SK-MEL-5 (cell line): Measurements from ENCODE around the gene ITPR2. TPM values are rescaled to one million over a fixed set of nuclear protein-coding genes. Genes with fewer than 3 reads are reported as not detected.
A peak's percentile ranks its signal among the peaks of the same experiment; 100 is the strongest.

Source experiments
- DNase-seq: peaks from one replicate; pipeline ENCODE4 v3.0.0-alpha.2; 2016; ENCODE audit warnings: low read depth, low spot score
- in situ Hi-C: cut with HindIII; loops from 2 replicates; pipeline ENCODE4 v1.10.0; 2016; ENCODE audit warnings: low sequenced_read_pairs, high pct_unique_total_duplicates, low pct_unique_long_range_greater_than_20kb
- total RNA-seq: library from RNA; depleted of rRNA; stranded (reverse); fragments of >200 nt; shearing (Covaris generic); gene quantifications from 2 replicates; pipeline ENCODE4 v1.2.3, GENCODE V29; 2014

The ITPR2 gene
- total RNA-seq, 1 experiment from 2014 or later: 21.3 TPM

DNA sequence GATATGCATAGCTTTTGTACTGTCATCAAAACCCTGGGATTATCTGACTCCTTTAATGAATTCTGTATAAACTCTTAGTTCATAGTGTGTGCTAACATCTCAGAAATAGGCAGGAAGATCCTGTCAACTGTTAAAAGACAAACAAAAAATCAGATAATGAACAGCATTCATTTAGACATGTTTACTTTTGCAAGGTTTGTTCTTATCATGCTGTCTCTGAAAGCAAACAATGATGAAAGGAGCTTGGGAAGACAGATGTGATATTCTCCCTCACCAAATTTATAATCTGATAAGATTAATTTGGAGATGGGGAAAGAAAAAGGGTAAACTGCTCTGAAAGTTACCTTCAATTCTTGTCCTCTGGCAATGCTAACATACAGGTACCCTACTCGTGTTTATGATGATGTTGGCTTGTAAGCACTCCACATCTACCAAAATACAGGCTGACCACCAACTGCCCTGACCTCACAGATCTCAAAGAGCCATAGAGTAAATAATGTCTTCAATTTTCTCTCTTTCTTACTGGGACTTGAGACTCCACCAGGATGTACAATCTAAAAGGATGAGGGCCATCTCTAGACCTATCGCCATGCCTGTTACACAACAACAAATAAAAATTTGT is 403.8 kb downstream of the ITPR2 start:
- in situ Hi-C loops: no loop called here
- DNase-seq: no peak

DNA sequence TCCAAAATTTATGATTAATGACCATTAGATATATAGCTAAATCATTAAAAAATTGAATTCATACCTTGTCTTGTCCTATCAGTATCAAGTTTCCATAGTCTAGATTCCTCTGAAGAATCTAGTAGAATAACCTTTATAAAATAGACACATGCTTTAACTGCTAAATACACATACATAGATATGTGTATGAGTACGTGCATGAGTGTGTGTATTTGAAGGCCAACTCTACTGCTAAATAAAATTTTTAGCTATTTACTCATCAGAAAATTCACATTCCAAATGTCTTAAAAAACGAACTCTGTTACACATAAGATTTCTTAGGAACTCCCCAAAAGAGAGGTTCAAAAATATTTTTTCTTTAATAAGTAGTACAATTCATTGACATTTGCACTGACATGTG is 404.6 kb downstream of the ITPR2 start:
- in situ Hi-C loops: no loop called here
- DNase-seq: no peak

DNA sequence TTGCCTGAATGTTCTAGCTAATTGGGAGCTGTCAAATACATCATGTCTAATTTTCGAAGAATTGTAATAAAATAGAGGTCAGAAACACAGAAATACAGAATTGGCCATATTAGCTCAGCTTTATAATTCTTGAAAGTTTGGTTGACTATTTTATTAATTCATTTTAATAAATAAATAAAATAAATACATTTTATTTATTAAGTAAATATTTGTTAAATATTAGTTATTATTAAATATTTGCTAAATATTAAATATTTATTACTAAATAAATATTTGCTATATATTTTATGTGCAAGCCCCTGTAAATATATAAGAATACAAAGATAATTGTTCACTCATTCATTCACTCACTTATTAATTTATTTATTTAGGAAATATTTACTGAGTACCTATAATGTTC is 406.3 kb downstream of the ITPR2 start:
- DNase-seq: no peak
- in situ Hi-C loops: no loop called here

DNA sequence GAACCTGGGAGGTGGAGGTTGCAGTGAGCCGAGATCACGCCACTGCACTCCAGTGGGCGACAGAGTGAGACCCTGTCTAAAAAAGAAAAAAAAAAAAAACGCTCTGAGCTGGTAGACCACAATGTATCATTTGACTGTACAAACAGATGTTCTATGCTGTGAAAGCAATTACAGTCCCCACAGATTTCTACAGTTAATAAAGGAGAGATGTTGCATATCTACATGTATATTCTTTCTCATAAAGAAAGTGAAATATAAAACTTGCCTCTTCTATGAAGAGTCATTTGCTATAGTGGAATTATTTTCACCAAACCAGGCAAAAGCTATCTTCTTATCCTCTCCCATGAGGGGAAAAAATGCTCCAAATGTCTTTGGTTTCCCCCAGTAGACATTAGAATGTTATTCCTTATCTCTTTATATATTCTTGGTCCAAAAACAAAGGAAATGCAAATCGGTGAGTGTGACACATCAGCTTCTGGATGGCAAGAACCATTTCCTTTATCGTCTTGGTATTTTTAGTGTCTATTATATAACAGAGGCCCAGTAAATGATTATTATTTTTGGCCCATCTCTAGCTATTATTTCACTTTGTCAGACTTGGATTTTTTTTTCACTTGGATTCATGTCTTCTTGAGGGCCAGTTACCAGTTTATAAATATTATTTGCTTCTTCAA is 407.3 kb downstream of the ITPR2 start:
- DNase-seq: no peak
- in situ Hi-C loops: no loop called here

DNA sequence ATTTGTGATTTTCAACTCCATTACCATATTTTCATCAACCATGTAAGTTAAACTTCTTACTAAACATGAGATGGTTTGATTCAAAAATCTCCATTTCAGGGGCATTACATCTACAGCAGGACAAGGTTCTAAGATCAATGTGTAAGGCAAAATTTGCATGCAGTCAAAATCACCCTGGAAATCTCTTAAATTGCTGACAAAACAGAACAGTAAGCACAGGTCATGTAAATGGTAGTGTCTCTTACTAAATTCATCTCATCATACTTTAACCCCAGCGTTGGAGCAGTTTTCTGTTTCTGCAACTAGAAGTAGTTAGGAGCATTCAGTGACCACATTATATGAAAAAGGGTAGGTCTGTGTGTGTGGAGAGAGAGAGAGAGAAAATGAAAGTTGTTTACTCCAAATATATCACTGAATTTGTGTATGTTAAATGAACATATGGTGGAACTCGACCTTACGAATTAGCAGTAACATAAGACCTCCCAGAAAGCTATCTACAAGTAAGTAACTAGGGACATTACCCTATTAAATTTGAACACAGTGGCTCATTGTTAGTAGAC is 410.1 kb downstream of the ITPR2 start:
- DNase-seq: peak; percentile 27
- in situ Hi-C loops: no loop called here

DNA sequence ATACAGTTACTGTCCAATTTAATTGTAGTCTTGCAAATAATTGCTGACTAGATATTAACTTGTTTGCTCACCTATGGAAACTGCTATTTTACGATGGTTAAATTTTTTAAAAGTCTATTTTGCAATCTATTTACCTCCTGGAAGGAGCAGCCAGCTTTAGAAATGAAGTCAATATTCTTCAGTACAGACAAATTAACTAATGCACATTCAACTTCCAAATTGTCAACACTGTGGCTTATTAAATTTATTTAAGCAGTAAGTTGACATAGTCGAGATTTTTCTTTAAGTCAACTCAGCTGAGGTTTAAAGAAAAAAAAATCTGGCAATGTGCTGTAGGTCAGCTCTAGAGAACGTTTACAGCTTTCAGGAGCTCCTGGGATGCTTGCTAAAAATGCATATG is 416.4 kb downstream of the ITPR2 start:
- in situ Hi-C loops: no loop called here
- DNase-seq: no peak

DNA sequence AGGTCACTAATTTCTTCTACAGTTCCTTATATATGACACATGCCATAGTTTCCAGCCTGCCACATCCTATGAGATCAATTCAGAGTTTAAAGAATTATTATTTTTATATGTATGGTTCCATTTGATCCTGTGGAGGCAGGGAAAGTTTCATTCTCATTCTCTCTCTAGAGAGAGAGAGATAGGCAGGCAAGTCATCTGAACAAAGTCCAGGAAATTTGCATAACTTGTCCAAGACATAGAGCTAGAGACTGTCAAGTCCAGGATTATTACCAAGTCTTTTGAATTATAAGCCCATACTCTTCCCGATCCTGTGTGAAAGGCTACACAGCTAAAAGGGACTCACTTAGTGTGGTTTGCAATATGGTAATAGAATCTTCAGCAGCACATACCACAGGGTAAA is 422.3 kb downstream of the ITPR2 start:
- in situ Hi-C loops: no loop called here
- DNase-seq: no peak

DNA sequence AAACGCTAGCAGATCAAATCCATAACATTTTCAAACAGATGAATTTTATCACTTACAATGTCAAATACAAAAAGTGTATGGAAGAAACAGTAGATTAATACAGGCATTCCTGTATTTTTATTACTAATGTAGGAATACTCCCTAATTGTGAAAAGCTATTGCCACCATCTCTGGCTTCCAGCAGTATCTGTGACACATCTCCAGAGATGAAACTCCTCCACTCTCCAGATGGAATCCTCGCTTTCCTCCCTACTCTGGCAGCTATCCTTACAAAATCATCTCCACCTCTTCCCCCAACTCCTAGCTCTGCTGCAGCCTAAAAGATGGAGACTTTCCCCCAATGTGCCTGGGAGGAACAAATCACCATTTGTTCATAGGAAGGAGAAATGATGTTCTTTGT is 426.2 kb downstream of the ITPR2 start:
- in situ Hi-C loops: no loop called here
- DNase-seq: no peak

DNA sequence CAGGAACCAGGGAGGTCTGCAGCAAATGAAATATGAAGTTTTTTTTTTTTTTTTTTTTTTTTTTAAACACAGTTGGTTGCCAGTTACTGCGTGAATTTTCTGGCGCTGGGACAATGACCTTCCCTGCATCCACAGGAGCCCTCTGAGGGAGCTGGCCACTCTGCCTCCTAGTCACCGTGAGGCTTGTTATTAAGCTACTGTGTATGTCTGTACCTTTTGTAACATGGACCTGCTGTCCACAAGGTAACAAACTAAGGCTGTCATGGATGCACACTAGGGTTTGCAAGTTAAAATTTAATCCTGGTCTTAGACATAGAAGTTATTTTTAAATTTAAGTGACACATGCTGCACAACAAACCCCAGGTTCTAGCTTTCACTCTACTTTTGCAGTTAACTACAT is 426.6 kb downstream of the ITPR2 start:
- in situ Hi-C loops: no loop called here
- no peak for DNase-seq

DNA sequence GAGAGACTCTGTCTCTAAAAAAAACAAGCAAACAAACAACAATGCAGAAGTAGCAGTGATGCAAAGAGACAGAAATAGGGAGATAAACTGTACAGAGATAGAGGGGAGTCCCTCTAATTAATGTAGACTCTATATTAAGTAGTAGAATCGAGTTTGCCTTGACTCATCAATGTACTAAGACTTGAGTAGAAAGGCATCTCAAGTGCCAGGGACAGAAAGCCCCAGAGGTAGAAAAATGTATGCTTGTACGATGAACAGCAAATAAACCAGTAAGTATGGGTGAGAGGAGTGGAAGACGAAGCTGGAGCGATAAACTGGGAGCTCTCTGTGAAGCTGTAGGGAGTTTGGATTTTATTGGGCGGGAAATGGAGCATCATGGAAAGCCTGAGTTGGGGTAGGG is 429.4 kb downstream of the ITPR2 start:
- in situ Hi-C loops: no loop called here
- no peak for DNase-seq

DNA sequence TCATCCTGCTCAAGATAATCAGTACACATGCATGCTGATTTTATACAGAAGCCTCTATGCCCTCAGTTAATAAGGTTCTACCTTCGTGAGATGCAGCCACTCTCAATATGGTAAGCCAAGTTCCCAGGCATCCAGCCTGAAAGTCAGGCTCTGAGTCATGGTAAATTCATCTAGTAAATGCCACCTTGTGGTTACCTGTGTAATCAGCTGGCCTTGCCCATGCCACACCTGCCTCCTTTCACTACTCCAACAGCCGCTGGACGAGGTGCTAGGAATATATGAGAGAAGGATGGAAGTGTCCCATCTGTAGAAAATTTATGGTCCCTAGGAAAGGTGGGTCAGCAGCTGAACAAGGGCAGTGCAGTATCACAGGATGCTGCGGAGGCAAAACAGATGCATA is 430.3 kb downstream of the ITPR2 start:
- peak; percentile 9 for DNase-seq
- in situ Hi-C loops: no loop called here

DNA sequence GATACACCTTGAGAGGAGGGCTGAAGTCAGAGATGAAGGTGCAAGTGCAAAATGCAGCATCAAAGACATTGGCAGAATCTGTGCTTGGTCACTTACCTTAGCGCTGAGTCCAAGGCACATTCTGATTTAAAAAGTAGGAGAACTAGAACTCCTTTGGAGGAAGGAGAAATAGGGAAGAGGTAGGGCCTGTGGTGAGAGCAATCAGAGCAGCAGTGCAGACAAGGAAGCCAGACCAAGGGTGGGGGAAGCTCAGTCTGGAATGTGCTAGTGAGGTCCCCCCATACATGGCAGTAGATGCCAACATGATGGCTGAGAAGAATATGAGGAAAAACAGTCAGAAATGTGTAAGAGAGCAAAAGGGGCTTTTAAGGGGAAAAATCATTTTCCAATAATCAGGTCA is 431.1 kb downstream of the ITPR2 start:
- no peak for DNase-seq
- in situ Hi-C loops: no loop called here

DNA sequence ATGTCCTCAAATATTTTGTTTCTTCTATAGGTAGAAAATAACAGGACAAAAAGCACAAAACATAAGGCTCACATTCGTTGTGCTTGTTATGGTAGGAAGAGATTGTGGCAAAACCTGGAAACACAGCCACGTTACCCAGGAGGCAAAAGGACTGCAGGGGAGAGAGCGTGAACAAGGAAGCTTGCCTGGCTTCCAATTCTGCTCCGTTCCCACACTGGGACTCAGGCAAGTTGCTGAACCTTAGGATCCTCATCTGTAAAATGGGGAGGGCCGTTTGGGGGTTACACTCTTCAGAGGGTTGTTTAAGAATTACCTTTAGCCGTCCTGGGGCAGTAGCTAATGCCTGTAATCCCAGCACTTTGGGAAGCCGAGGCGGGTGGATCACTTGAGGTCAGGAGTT is 432.4 kb downstream of the ITPR2 start:
- in situ Hi-C loops: no loop called here
- DNase-seq: no peak

DNA sequence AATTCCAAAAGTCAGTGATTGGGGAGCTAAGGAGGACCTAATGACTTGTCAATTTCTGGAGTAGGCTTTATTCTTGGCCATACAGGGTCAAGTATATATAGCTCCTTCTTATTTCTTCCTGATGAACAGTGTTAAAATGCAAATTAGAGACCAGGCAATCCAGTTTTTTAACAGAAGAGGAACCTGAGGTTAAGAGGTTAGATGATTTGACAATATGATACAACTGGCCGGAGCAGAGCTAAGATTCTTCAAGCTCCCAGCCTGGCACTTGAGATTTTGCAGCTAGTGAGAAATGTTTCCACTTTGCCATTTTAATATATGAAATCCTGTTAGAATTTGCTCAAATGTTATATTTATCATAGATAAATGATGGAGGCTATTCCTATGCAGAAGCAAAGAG is 433.6 kb downstream of the ITPR2 start:
- DNase-seq: no peak
- in situ Hi-C loops: no loop called here

DNA sequence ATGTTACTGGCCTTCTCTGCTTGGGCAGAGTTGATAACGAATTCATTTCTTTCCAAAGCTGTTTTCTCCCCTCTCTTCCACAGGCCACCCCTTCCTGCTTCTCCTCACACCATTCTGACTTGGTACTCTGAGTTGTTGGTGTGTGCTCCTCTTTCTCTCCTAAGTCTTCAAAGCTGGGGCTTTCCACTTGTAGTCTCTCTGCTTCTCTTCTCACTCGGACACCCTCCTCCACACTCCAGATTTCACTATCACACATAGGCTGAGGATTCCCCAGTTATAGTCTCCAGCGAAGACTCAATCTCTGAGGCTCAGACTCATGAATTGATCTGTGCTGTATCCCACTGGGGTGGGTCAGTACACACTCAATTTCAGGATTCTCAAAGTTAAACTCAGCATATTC is 436.6 kb downstream of the ITPR2 start:
- in situ Hi-C loops: no loop called here
- DNase-seq: no peak

DNA sequence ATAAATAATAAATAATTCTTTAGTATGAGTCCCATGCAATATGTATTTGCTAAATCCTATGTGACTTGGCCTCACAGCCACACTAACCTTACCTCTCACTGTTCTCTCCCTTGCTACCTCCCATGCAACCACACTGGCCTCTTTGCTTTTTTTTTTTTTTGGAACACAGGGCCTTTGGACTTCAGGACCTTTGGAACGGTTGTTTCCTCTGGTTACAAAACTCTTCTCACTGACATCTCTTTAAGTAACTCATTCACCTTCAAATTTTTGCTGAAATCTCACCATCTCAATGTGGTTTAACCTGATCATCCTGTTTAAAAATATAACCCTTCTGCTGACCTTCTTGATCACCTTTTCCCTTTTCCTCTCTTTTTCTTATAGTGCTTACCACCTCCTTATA is 443.7 kb downstream of the ITPR2 start:
- in situ Hi-C loops: no loop called here
- DNase-seq: no peak

DNA sequence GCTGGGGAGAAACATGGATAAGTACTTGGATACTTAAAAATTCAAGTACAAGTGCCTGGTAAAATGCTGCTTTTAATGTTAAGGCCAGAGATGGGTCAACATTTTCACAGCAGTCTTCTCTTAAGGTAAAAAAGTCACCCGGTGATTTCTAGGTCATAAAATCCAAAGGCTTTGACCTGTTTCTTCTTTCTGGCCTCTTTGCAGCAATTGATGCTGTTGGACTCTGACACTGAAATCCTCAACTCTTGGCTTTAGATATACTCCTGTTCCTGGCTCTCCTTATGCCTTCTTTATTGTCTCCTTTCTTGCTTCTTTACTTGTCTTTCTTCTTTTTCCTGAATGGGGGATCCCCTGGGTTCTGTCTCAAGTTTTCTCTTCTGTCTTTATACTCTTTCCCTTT is 448.5 kb downstream of the ITPR2 start:
- in situ Hi-C loops: no loop called here

DNA sequence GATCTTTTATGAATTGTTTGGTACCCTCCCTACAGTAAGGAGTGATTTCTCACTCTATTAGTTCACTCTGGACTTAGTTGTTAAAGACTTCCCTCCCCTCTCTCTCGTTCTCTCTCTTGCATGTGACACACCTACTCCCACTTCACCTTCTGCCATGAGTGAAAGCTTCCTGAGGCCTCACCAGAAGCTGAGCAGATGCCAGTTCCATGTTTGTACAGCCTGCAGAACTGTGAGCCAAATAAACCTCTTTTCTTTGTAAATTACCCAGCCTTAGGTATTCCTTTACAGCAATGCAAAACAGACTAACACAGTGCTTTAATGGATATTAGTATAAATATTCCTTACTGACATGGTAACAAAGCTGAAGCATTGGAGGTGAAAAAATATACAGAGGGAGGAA is 450.0 kb downstream of the ITPR2 start:
- no peak for DNase-seq
- in situ Hi-C loops: no loop called here

More for the DNA sequence above, 448.5 kb downstream of the ITPR2 start:
- DNase-seq: no peak

DNA sequence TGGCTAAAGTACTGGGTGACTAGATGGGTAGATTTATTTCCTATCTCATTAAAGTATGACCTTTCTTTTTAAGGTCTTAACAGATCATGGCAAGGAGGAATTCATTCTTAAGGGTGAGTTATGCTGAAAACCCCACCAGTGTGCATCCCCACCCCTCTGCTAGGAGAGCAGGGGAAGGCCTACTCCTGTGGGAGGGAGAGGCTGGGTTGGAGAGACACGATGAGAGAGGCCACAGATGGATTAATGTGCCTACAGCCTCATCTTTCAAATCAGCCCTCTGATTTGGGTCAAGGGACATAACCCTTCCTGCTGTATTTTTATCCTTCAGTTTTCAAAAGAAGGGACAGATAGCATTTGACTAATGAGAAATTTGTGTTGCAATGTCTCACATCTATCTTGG is 452.1 kb downstream of the ITPR2 start:
- in situ Hi-C loops: no loop called here
- DNase-seq: no peak
